GM21528 (cell line): ENCODE data around the gene SLC5A10.
"Not testable (repeated sequence)": the region's sequence is repeated elsewhere in the genome, so short reads cannot be mapped to it uniquely, and the experiment has no call there.

Experiments used
- ATAC-seq: cut with Tn5 transposase; IDR thresholded peaks from one replicate; pipeline ENCODE4 v1.9.1; 2021; ENCODE audit warnings: mild to moderate bottlenecking, moderate library complexity; ENCODE audit not compliant: unreplicated experiment, low FRiP score

SLC5A10 gene

DNA sequence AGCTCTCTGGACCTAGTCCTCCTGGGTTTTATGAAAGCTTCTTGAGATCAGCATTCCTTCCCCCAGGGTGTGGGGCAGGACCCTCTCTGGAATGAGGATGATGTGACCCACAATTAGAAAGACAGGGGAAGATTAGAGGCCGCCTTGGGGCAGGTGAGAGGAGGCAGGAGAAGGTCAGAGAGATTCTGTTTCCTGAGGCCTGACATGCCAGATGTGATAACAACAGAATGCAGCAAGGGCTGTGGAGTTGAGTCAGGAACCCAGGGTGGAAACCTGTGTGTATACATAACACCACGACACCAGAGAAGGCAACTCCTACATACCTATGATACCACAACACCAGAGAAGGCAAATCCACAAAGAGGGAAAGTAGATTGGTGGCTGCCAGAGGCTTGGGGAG is 5.4 kb upstream of the SLC5A10 start:
- no peak for ATAC-seq

DNA sequence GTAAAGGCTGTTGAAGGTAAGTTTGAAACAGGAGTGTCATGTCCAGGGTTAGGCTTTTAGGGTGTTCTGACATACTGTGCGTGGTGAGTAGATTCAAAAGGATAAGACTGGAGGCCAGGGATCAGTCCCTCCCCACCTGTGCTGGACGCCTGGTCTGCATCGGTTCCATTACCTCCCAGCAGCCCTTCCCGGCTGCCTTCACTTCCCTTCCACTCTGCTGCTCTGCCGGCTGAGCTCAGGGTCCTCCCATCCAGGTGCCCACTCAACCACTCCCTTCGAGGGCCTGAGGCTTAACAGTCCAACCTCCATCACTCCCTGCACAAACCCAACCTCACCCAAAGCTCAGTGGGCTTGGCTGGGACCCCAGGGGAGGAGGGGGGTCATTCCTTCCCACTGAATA is 4.1 kb upstream of the SLC5A10 start:
- no peak for ATAC-seq

DNA sequence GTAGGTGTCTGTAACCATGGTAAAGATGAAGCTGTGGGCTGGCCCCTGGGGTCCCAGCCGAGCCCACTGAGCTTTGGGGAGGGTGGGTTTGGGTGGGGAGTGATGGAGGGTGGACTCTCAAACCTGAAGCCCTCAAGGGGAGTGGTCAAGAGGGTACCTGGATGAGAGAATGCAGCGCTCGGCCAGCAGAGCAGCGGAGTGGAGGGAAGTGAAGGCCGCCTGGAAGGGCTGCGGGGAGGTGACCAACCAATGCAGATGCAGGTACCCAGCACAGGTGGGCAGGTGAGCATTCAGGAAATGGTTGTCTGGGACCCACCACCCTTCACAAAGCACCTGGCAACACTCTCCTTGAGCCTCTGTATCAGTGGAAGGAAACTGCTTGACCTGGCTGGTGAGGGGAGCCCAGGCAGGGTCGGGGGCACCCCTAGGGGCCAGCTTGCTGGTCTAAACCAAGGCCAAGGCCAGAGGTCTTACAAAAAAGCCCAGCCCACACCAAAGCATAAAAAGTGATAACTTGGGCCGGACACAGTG is 3.4 kb upstream of the SLC5A10 start:
- ATAC-seq: no peak

DNA sequence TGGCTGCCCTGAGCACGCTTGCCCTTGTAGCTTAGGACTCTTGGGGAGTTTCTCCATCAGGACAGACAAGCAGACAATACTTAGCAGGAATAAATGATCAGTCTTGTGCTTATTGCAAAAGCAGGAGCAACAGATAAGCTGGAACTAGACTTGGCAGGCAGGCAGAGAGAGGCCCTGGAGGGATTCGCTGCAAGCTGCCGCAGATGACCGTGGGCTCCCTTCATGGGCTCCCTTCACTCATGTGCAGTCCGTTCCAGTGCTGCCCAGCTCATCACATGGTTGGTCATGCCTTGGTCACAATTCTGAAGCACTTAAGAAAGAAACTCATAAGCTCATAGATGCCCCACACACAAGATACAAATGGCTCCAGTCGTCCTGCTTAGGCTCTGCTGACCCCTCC is 2.4 kb upstream of the SLC5A10 start:
- ATAC-seq: no peak

DNA sequence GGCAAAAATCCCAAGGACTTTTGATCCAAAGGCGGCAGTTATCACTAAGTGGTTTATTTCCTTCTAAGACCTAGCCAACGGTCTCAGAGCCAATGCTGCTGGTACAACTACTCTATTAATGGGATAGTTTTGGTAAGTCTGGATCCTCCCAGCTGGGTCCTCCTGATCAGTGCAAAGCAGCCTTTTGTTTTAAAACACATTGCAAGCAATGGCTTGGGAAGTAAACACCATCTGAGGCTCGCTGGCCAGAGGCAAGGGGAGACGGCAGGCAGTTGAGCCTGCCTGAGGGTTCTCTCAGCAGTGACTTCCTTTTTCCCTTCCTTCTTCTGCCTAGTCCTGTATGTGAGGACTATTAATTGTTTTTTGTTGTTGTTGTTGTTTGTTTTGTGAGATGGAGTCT is 1.6 kb upstream of the SLC5A10 start:
- ATAC-seq: no peak

DNA sequence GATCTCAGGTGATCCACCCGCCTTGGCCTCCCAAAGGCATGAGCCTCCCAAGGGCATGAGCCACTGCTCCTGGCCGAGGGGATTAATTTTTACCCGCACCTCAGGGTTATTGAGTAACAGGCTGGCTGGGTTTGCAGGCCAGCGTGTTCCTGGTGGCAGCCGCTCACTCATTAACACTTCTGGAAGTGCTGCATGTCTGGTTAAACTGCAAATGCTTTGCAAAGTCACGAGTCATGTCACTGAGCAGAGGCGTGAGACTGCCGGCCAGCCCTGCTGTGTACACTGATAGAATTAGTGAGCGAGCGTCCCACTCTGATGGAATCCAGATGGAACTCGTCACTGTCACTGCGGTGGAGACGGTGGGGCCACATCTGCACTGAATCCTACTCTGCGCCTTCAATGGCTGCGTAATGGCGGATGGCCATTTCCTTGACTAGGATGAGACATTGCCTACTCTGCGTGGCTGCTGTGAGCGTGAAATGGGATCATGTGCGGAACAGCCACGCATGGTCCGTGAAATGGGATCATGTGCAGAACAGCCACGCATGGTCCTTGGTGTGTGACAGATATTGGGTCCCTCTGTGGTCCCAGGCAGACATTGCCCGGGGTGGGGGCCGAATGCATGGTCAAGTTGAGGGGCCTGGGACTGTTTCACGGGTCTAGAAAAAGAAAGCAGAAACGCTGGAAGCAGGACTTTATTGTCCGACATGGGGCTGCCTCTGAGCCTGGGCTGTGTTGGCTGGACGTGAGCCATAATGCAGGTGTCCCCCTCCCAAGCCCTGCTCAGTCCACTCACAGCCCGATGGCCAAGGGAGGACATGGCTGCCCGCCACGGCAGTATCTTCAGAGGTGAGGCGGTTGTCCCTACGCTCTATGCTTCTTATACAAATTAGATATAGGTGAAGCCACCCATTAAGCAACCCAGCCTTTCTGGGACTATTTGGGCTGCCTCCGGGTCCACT is 740 bp upstream of the SLC5A10 start:
- ATAC-seq: no peak

DNA sequence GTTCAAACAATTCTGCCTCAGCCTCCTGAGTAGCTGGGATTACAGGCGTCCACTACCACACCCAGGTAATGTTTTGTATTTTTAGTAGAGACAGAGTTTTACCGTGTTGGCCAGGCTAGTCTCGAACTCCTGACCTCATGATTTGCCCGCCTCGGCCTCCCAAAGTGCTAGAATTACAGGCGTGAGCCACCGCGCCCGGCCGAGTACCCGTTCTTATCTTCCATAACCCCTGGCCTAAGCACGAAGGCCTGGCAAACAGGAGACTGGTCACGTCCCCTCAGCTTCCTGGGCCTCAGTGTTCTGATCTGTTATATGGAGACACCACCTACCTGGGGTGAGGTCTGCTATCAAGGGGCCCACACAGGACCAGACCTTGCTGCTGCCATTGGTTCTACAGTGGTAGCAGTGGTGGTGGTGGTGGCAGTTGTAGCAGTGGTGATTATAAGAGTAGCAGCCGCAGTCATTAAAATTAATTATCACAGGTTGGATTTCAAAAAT is 1.3 kb downstream of the SLC5A10 start:
- no peak for ATAC-seq

DNA sequence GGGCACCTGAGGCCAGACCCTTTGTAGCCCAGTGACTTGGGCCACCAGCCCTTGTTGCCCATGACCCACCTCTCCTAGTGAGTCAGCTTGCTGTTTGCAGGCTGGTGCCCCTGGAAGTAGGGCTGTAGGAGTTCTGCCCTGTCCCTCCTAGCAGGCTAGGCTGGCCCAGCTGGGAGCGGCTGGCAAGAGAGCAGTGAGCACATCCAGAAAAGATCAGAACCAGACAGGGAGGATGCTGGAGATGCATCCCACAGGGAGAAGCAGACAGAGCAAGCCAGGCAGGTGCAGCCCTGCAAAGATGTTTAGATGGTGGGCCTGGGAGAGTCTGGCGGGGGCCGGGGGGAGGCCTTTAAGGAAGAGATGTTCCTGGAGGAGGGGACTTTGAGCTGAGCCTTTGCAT is 2.4 kb downstream of the SLC5A10 start:
- no peak for ATAC-seq

DNA sequence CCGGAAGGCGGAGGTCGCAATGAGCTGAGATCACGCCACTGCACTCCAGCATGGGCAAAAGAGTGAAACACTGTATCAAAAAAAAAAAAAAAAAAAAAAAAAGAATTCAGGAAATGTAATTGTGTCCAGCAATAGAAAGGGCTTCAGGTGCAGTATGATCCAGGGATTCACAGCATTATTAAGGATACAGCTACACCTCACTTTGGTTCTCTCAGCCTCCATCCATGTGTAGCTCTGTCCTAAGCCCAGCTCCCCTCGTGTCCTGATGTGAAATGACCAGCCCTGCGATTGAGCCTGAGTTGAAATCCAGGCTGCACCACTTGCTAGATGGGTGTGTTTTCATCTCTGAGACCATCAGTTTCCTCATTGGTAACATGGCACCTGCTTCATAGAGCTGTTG is 3.0 kb downstream of the SLC5A10 start:
- ATAC-seq: no peak

DNA sequence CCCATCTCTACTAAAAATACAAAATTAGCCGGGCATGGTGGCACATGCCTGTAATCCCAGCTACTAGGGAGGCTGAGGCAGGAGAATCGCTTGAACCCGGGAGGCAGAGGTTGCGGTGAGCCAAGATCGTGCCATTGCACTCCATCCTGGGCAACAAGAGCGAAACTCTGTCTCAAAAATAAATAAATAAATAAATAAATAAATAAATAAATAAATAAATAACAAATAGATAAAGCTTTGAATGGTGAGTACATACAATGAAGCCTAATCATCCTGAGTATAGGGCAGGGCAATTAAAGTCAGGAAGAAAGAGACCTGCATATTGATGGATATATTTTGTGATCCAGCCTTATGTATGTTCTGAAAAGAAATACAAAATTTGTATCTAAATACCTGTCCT is 4.1 kb downstream of the SLC5A10 start:
- ATAC-seq: not testable (repeated sequence)

DNA sequence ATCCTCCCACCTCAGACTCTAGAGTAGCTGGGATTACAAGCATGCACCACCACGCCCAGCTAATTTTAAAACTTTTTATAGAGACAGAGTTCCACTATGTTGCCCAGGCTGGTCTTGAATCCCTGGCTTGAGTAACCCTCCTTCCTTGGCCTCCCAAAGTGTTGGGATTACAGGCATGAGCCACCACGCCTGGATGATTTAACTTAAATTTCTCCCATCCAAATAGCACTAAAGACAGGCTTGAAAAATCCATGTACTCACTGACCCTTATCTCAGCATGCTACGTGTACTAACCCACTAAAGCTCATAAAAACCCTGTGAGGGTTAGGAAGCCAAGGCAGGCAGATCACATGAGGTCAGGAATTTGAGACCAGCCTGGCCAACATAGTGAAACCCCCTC is 4.6 kb downstream of the SLC5A10 start:
- ATAC-seq: no peak

DNA sequence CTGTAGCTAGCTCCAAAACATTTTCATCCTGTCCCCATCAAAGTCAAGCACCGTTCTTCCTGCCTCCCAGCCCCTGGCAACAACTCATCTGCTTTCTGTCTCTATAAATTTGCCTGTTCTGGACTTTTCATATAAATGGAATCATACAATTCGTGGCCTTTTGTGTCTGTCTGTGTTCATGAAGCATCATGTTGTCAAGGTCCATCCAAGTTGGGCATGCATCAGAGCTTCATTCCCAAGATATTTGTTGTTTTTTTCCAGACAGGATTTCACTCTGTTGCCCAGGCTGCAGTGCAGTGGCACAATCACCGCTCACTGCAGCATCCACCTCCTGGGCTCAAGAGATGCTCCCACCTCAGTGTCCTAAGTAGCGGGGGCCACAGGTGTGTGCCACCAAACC is 5.9 kb downstream of the SLC5A10 start:
- no peak for ATAC-seq

DNA sequence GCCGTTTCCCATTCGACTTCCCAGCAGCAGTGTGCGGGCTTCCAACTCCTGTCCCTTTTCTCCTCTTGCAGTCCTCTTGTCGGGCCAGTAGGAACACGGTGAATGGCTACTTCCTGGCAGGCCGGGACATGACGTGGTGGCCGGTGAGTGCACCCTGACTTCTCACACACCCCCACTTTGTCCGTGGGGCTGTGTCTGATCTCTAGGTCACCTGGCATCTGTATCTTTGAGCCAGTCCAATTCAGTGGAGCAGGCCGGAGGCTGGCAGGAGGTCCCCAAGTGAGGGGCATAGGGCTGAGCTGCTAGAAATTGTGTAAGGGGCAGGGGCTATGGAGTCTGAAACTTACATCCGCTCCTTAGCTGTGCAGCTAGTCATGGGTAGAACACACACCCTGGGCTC is 6.6 kb downstream of the SLC5A10 start:
- no peak for ATAC-seq

DNA sequence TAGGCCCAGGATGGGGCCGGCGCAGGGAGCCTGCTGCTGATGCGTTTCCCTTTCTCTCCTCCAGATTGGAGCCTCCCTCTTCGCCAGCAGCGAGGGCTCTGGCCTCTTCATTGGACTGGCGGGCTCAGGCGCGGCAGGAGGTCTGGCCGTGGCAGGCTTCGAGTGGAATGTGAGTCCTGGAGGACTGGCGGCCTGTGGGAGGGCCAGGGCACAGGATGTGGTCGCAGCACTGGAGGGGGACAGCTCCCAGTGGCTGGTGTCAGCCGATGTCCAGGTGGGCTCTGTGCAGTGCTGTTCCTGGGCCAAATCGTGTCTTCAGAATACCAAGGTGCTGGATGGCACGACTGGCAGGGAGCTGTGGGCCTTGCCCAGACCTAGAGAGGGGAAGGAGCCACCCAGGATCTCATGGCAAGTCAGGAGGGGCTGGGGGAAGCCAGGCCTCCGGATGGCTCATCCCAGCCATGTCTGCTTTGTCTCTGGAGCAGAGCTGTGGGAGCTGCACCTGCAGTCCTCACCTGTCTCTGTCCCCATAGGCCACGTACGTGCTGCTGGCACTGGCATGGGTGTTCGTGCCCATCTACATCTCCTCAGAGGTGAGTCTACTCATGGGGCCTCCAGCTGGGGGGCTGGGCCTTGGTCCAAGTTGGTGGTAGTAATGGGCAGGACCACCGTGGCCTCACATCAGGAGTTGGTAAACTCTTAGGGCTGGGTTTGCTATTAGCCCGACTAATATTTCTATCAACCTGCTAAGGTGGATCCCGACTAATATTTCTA is 7.3 kb downstream of the SLC5A10 start:
- no peak for ATAC-seq

DNA sequence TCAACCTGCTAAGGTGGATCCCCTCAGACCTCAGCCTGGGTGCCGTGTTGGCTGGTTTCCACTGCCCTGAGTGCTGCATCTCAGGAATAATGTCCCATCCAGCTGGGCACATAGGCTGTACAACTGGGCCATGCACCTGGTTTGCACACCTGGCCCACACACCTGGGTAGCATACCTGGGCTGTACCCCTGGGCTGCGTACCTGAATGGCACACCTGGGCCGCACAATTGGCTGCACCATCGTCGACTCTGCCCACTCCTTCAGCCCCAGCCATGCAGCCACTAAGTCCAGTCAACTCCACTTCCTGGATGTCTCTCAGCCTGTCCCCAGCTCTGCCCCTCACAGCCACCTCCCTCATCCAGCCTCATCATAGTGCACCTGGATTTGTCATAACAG is 7.9 kb downstream of the SLC5A10 start:
- no peak for ATAC-seq

DNA sequence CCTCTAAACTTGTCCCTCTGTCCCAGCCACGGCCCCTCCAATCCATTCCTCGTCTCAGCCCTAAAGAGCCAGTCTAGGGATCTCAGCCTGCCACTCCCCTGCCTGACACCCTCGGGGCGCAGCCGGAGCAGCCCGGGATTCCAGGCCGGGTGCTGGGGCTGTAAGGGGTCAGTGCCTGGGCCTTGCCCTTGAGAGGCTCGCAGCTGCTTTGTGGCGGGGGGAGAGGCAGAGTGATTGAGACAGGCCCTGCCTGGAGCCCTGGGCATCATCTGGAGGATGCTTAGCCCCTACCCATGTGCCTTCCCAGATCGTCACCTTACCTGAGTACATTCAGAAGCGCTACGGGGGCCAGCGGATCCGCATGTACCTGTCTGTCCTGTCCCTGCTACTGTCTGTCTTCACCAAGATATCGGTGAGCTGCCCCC is 8.3 kb downstream of the SLC5A10 start:
- ATAC-seq: no peak

DNA sequence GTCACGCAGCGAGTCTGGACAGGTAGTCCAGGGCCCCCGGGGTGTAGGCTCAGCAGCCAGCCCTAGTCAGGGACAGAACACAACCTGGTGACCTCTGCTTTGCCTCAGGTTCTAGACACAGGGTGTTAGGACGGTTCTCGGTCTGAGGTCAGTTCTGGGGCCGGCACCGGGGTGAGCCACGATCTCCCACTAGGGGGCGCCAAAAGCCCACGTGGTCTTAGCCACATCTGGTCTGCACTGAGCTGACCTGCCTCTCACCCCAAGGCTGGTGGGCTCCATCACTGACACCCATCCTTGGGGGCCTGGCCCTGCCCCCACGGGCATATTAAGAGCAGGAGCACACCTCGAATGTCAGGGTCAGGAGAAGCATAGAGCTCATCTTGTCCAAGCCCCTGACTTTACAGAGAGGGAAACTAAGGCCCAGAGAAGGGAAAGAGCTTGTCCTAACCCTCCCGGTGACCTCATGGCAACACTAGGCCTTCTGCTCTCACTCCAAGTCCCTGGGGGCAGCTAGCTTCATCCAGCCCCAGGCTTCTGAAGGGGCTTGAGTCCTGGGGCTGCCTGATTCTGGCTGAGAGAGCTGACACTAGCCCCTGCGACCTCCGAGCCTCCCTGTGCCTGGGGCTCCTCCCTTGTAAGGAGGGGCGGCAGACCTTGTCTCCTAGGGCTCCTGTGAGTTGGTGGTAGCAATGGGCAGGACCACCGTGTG is 9.0 kb downstream of the SLC5A10 start:
- peak; percentile 61 for ATAC-seq

DNA sequence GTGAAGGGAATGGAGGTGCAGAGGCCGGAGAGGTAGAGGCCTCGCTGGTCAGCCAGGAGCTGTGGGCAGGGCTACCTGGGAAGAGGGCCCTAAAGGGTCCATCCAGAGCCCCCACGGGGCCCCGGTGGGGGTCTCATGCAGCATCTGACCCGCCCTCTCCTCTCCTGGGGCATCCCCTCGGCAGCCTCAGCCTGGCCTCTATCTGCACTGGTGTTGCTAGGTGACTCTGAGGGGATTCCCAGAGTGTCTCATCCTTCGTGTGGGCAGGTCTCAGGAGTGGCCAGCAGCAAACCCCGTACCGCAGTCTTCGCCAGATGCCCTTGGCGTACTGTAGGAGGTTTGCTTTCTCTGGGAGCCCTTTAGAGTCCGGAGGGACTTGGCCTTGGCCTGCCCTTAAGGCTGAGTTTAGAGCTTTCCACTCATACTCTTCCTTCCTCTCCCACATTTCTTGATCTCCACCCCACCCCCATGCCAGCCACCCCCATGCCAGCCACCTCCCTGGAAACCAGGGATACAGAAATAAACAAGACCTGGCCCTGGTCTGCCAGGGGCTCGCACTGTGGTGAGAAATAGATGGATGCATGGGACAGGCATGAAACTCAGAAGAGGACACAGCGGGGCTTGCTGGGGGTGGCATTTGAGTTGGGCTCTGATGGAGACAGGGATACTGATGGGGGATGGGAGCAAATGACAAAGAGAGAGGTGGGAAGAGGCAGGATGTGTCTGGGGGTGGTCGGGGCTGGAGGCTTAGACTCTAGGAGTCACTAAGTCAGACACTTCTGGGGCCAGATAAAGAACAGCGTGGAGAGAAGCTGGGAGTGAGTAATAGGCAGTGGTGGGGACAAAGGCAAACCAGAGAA is 9.9 kb downstream of the SLC5A10 start:
- ATAC-seq: no peak

DNA sequence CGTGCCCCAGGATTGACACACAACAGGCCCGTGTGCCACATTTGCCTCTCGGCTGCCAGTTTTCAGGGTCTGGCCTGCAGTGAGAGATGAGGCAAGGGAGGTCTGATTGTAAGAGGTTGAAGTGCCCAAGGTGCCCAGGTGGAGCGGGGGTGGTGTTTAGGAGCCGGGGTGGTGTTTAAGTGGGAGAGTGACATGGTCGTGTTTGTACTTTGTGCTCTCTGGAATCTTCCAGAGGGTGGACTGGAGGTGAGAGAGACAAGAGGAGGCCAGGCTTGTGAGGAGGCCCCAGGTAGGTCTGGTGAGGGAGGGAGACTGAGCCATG is 10.5 kb downstream of the SLC5A10 start:
- ATAC-seq: no peak
